Glutamatergic neuron (in vitro differentiated cells): ENCODE results near the gene PLAC8L1. TPM values are rescaled to one million over a fixed set of nuclear protein-coding genes. Genes with fewer than 3 reads are reported as not detected.
"Not testable (repeated sequence)": the region's sequence is repeated elsewhere in the genome, so short reads cannot be mapped to it uniquely, and the experiment has no call there.

ENCODE experiments used
- DNase-seq: peaks from one replicate; pipeline ENCODE4 v3.0.0; 2022
- H3K27ac Mint-ChIP-seq: one replicate; pipeline ENCODE4 v1.8.0; 2020; ENCODE audit warnings: mild to moderate bottlenecking, mixed read lengths, inconsistent platforms; ENCODE audit not compliant: unreplicated experiment
- H3K27me3 Mint-ChIP-seq: one replicate; pipeline ENCODE4 v1.8.0; 2020; ENCODE audit warnings: mild to moderate bottlenecking, moderate library complexity, mixed read lengths, inconsistent platforms; ENCODE audit not compliant: unreplicated experiment
- H3K36me3 Mint-ChIP-seq: one replicate; pipeline ENCODE4 v1.8.0; 2020; ENCODE audit warnings: mild to moderate bottlenecking, mixed read lengths, inconsistent platforms; ENCODE audit not compliant: unreplicated experiment
- H3K4me1 Mint-ChIP-seq: one replicate; pipeline ENCODE4 v1.8.0; 2020; ENCODE audit warnings: mild to moderate bottlenecking, low read depth, mixed read lengths, inconsistent platforms; ENCODE audit not compliant: unreplicated experiment
- H3K4me3 Mint-ChIP-seq: one replicate; pipeline ENCODE4 v1.8.0; 2020; ENCODE audit warnings: mild to moderate bottlenecking, mixed read lengths, inconsistent platforms; ENCODE audit not compliant: unreplicated experiment
- H3K9me3 Mint-ChIP-seq: one replicate; pipeline ENCODE4 v1.8.0; 2020; ENCODE audit warnings: mild to moderate bottlenecking, moderate library complexity, mixed read lengths, inconsistent platforms; ENCODE audit not compliant: unreplicated experiment
- total RNA-seq: library from RNA; stranded (reverse); fragmentation: NEBNext Ultra II Directional; extraction: Animal tissue kit (Norgen Biotek cat#: 25700); gene quantifications from one replicate; pipeline ENCODE4 v1.2.1, GENCODE V29; 2021; ENCODE audit not compliant: unreplicated experiment
- TF ChIP-seq, protein P1 (sequence below): fragments of 200-600 bp; sonication (generic); IDR thresholded peaks from one replicate; pipeline ENCODE4 v1.5.0; 2021; ENCODE audit not compliant: partially characterized antibody, unreplicated experiment

PLAC8L1 gene
- total RNA-seq, 1 donor from 2014 or later, result 2.2 TPM

DNA sequence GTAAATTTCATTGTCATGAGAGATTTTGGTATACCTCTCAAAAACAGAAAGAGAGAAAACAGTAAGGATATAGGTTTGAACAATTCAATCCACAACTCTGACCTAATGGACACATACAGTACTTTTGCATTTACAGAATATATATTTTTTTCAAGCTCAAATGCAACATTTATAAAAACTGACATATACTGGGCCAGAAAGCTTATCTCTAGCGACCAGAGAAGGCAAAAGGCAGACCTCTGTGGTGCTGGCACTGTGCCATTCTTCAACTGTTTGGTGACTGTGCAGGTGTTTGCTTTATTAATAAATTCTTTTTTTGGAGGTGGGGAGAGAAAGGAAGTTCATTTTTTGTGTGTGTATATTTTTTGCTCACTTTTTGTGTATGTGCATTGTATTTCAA lies 6.0 kb upstream of the PLAC8L1 start:
- no peaks in the 10 kb centered on the region for H3K36me3 Mint-ChIP-seq
- no peaks in the 10 kb centered on the region for H3K9me3 Mint-ChIP-seq
- DNase-seq, result no peak
- H3K27me3 Mint-ChIP-seq, result peaks cover 3% of the 10 kb centered on the region
- H3K27ac Mint-ChIP-seq, result no peak overlapping the region
- no peak overlapping the region for H3K4me3 Mint-ChIP-seq
- TF ChIP-seq, protein P1, sequence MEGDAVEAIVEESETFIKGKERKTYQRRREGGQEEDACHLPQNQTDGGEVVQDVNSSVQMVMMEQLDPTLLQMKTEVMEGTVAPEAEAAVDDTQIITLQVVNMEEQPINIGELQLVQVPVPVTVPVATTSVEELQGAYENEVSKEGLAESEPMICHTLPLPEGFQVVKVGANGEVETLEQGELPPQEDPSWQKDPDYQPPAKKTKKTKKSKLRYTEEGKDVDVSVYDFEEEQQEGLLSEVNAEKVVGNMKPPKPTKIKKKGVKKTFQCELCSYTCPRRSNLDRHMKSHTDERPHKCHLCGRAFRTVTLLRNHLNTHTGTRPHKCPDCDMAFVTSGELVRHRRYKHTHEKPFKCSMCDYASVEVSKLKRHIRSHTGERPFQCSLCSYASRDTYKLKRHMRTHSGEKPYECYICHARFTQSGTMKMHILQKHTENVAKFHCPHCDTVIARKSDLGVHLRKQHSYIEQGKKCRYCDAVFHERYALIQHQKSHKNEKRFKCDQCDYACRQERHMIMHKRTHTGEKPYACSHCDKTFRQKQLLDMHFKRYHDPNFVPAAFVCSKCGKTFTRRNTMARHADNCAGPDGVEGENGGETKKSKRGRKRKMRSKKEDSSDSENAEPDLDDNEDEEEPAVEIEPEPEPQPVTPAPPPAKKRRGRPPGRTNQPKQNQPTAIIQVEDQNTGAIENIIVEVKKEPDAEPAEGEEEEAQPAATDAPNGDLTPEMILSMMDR, result no peak
- H3K4me1 Mint-ChIP-seq, result peaks cover 5% of the 10 kb centered on the region

GRCh38 chr5:146109379-146109778 lies 4.0 kb upstream of the PLAC8L1 start:
- H3K27me3 Mint-ChIP-seq, result peaks cover 3% of the 10 kb centered on the region
- TF ChIP-seq, protein P1, result no peak

DNA sequence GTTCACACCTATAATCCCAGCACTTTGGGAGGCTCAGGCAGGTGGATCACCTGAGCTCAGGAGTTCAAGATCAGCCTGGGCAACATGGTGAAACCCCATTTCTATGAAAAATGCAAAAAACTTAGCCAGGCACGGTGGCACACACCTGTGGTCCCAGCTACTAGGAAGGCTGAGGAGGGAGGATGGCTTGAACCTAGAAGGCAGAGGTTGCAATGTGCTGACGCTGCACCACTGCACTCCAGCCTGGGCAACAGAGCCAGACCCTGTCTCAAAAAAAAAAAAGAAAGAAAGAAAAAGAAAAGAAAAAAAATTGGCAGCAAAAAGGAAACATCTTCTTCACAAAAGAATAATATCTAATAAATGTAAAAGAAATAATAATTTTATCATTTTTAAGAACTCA lies 3.5 kb upstream of the PLAC8L1 start:
- not testable (repeated sequence) for H3K9me3 Mint-ChIP-seq

More at GRCh38 chr5:146109379-146109778, 4.0 kb upstream of the PLAC8L1 start:
- H3K9me3 Mint-ChIP-seq, result no peaks in the 10 kb centered on the region
- DNase-seq, result no peak
- H3K4me3 Mint-ChIP-seq, result no peak overlapping the region
- H3K4me1 Mint-ChIP-seq, result no peaks in the 10 kb centered on the region
- no peak overlapping the region for H3K27ac Mint-ChIP-seq
- peaks cover 5% of the 10 kb centered on the region for H3K36me3 Mint-ChIP-seq

DNA sequence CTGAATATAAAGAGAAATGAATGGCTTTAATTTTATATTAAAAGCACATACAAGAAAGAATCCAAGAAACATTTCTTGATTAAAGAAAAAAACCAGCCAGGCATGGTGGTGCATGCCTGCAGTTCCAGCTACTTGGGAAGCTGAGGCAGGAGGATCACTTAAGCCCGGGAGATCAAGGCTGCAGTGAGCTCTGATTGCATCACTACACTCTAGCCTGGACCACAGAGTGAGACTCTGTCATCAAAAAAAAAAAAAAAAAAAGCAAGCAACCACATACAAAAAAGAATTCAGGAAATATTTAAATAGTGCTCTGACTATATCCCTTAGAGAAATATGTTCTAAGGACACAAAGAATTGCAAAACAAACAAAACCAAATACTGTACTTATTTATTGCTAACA lies 2.5 kb upstream of the PLAC8L1 start:
- TF ChIP-seq, protein P1, result no peak
- Mint-ChIP-seq H3K9me3 (no peaks in the 10 kb centered on the region), H3K4me3 (no peak overlapping the region), H3K4me1 (no peaks in the 10 kb centered on the region), H3K27me3 (peaks cover 3% of the 10 kb centered on the region), H3K27ac (no peak overlapping the region), H3K36me3 (peaks cover 5% of the 10 kb centered on the region)
- no peak for DNase-seq

More for the DNA sequence above, 3.5 kb upstream of the PLAC8L1 start:
- H3K4me1 Mint-ChIP-seq, H3K27me3 Mint-ChIP-seq, DNase-seq, H3K27ac Mint-ChIP-seq, H3K4me3 Mint-ChIP-seq, H3K36me3 Mint-ChIP-seq: not testable (repeated sequence)

DNA sequence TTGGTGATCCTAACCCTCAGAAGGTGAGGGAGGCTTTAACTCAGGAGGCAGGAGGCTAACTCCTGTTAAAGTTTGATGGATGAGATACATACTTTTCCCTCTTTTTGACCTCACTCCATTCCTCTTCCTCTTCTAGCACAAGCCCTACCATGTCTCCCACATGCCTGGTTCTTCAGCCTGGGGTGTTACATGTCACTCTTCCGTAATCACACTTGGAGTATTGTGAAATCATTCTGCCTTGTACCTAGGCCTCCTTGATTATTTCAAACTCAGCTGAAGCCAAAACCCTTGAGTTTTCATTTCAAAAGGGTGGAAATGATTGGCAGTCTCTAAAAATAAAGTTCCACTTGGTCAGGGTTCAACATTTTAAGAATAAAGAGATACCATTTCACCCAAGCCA lies 1.8 kb downstream of the PLAC8L1 start:
- peaks cover under 1% of the 10 kb centered on the region for H3K4me1 Mint-ChIP-seq
- no peak for DNase-seq
- TF ChIP-seq, protein P1, result no peak
- H3K36me3 Mint-ChIP-seq, result peaks cover 5% of the 10 kb centered on the region
- no peak overlapping the region for H3K4me3 Mint-ChIP-seq
- H3K9me3 Mint-ChIP-seq, result no peaks in the 10 kb centered on the region
- H3K27me3 Mint-ChIP-seq, result peaks cover 3% of the 10 kb centered on the region
- no peak overlapping the region for H3K27ac Mint-ChIP-seq
